Hepatocyte (in vitro differentiated cells): ENCODE data around the gene CABP1. TPM values are rescaled to one million over a fixed set of nuclear protein-coding genes. Genes with fewer than 3 reads are reported as not detected.

Source experiments
- DNase-seq: peaks from one replicate; pipeline ENCODE4 v3.0.0-alpha.2; 2016; ENCODE audit warnings: low spot score
- H2AFZ ChIP-seq: fragments of 200-600 bp; sonication (generic); 2 replicates; pipeline ENCODE4 v1.6.0; 2016; ENCODE audit warnings: antibody characterized with exemption, mild to moderate bottlenecking
- H3K27ac ChIP-seq: fragments of 200-600 bp; sonication (generic); 2 replicates; pipeline ENCODE4 v1.5.1; 2016; ENCODE audit warnings: mild to moderate bottlenecking
- H3K27me3 ChIP-seq: fragments of 200-600 bp; sonication (generic); 2 replicates; pipeline ENCODE4 v1.6.1; 2016
- H3K36me3 ChIP-seq: fragments of 200-600 bp; sonication (generic); replicated peaks from 2 replicates; pipeline ENCODE4 v1.5.1; 2016; ENCODE audit warnings: low read depth; ENCODE audit not compliant: insufficient read depth
- H3K4me1 ChIP-seq: fragments of 200-600 bp; sonication (generic); 2 replicates; pipeline ENCODE4 v1.5.1; 2016; ENCODE audit warnings: mild to moderate bottlenecking, moderate library complexity; ENCODE audit not compliant: insufficient read depth
- H3K4me2 ChIP-seq: fragments of 200-600 bp; sonication (generic); 2 replicates; pipeline ENCODE4 v1.6.0; 2016
- H3K4me3 ChIP-seq: fragments of 200-600 bp; sonication (generic); 2 replicates; pipeline ENCODE4 v1.5.1; 2016; ENCODE audit warnings: mild to moderate bottlenecking
- H3K79me2 ChIP-seq: fragments of 200-600 bp; sonication (generic); 2 replicates; pipeline ENCODE4 v1.6.0; 2017; ENCODE audit warnings: mild to moderate bottlenecking
- H3K9me2 ChIP-seq: fragments of 200-600 bp; sonication (generic); replicated peaks from 2 replicates; pipeline ENCODE4 v1.6.0; 2017; ENCODE audit warnings: mild to moderate bottlenecking; ENCODE audit not compliant: insufficient read depth
- H3K9me3 ChIP-seq: fragments of 200-600 bp; sonication (generic); 2 replicates; pipeline ENCODE4 v1.5.1; 2016; ENCODE audit warnings: low read depth, mild to moderate bottlenecking
- H4K20me1 ChIP-seq: fragments of 200-600 bp; sonication (generic); 2 replicates; pipeline ENCODE4 v1.6.0; 2016; ENCODE audit warnings: mild to moderate bottlenecking; ENCODE audit not compliant: insufficient read depth, poor library complexity, severe bottlenecking
- CTCF ChIP-seq: fragments of 200-600 bp; sonication (generic); IDR thresholded peaks from 2 replicates; pipeline ENCODE4 v1.5.1; 2016; ENCODE audit warnings: antibody characterized with exemption, mild to moderate bottlenecking; ENCODE audit not compliant: poor library complexity
- EZH2 ChIP-seq: fragments of 200-600 bp; sonication (generic); IDR thresholded peaks from 2 replicates; pipeline ENCODE4 v1.6.1; 2016; ENCODE audit warnings: antibody characterized with exemption, mild to moderate bottlenecking, borderline replicate concordance
- EZH2phosphoT487 ChIP-seq: fragments of 200-600 bp; sonication (generic); IDR thresholded peaks from one replicate; pipeline ENCODE4 v1.6.1; 2018; ENCODE audit warnings: antibody characterized with exemption, mild to moderate bottlenecking, low read depth, moderate library complexity; ENCODE audit not compliant: unreplicated experiment, severe bottlenecking
- WGBS: methylation state at CpG from one replicate; pipeline ENCODE4 v1.1.6; 2016; ENCODE audit warnings: low lambda C conversion rate; ENCODE audit errors: missing lambda C conversion rate; 5-methylcytosine and 5-hydroxymethylcytosine counted together
- polyA plus RNA-seq: library from polyadenylated mRNA; unstranded; fragments of >200 nt; fragmentation: Nextera tagmentation; extraction: Ambion mirVana; gene quantifications from 2 replicates; pipeline ENCODE4 v1.2.1, GENCODE V29; 2016
- total RNA-seq: library from RNA; depleted of rRNA; stranded (reverse); fragments of >200 nt; gene quantifications from 2 replicates; pipeline ENCODE4 v1.2.3, GENCODE V29; 2014

Gene CABP1
- total and polyA plus RNA-seq, 2 experiments from 2014 or later = 0.74 to 1.5 TPM

- H4K20me1 ChIP-seq = no peaks in the 10 kb centered on the region
- no peaks in the 10 kb centered on the region for H3K9me2 ChIP-seq
- WGBS = 72% methylated on average over 10 of the region's 10 CpGs
- no peak overlapping the region for H2AFZ ChIP-seq
- DNase-seq = no peak
- H3K4me2 ChIP-seq = no peak overlapping the region
- H3K4me1 ChIP-seq = no peaks in the 10 kb centered on the region
- H3K27ac ChIP-seq = no peak overlapping the region
- TF ChIP-seq CTCF = no peak
- no peak for TF ChIP-seq EZH2phosphoT487
- TF ChIP-seq EZH2 = no peak
- no peaks in the 10 kb centered on the region for H3K36me3 ChIP-seq
- H3K9me3 ChIP-seq = no peaks in the 10 kb centered on the region
- H3K79me2 ChIP-seq = no peaks in the 10 kb centered on the region
- H3K4me3 ChIP-seq = no peak overlapping the region
- H3K27me3 ChIP-seq = peaks cover 3% of the 10 kb centered on the region
These were observed 12.4 kb downstream of the CABP1 start for GRCh38 chr12:120652656-120653435.

GRCh38 chr12:120653611-120654010, 13.2 kb downstream of the CABP1 start:
- no peaks in the 10 kb centered on the region for H3K9me2 ChIP-seq
- H3K4me2 ChIP-seq = no peak overlapping the region
- no peaks in the 10 kb centered on the region for H3K4me1 ChIP-seq
- H2AFZ ChIP-seq = no peak overlapping the region
- no peak for DNase-seq
- WGBS = 94% methylated on average over 11 of the region's 11 CpGs
- H3K27ac ChIP-seq = no peak overlapping the region
- no peak overlapping the region for H3K4me3 ChIP-seq
- no peaks in the 10 kb centered on the region for H3K79me2 ChIP-seq
- H3K27me3 ChIP-seq = peaks cover 3% of the 10 kb centered on the region
- H3K9me3 ChIP-seq = no peaks in the 10 kb centered on the region
- H3K36me3 ChIP-seq = no peaks in the 10 kb centered on the region
- no peak for TF ChIP-seq EZH2
- H4K20me1 ChIP-seq = no peaks in the 10 kb centered on the region

GRCh38 chr12:120654656-120655055, 14.2 kb downstream of the CABP1 start:
- no peak overlapping the region for H2AFZ ChIP-seq
- 89% methylated on average over 10 of the region's 10 CpGs for WGBS
- H3K36me3 ChIP-seq = no peaks in the 10 kb centered on the region
- H3K9me3 ChIP-seq = no peaks in the 10 kb centered on the region
- no peaks in the 10 kb centered on the region for H3K4me1 ChIP-seq
- DNase-seq = no peak
- no peaks in the 10 kb centered on the region for H4K20me1 ChIP-seq
- H3K4me2 ChIP-seq = no peak overlapping the region
- no peaks in the 10 kb centered on the region for H3K79me2 ChIP-seq
- peaks cover 3% of the 10 kb centered on the region for H3K27me3 ChIP-seq
- H3K9me2 ChIP-seq = no peaks in the 10 kb centered on the region
- H3K27ac ChIP-seq = no peak overlapping the region
- no peak overlapping the region for H3K4me3 ChIP-seq
- TF ChIP-seq EZH2phosphoT487 = no peak
- TF ChIP-seq EZH2 = no peak
- TF ChIP-seq CTCF = no peak

- TF ChIP-seq EZH2 (no peak), EZH2phosphoT487 (no peak), CTCF (no peak)
- H3K4me2 ChIP-seq = no peak overlapping the region
- no peaks in the 10 kb centered on the region for H3K4me1 ChIP-seq
- 92% methylated on average over 14 of the region's 14 CpGs for WGBS
- DNase-seq = no peak
- H3K9me3 ChIP-seq = no peaks in the 10 kb centered on the region
- H3K36me3 ChIP-seq = no peaks in the 10 kb centered on the region
- H3K79me2 ChIP-seq = no peaks in the 10 kb centered on the region
- H2AFZ ChIP-seq = no peak overlapping the region
- no peak overlapping the region for H3K4me3 ChIP-seq
- H3K27me3 ChIP-seq = peaks cover 3% of the 10 kb centered on the region
- H3K9me2 ChIP-seq = no peaks in the 10 kb centered on the region
- H3K27ac ChIP-seq = no peak overlapping the region
- H4K20me1 ChIP-seq = no peaks in the 10 kb centered on the region
These were observed 15.6 kb downstream of the CABP1 start for GRCh38 chr12:120656008-120656407.
